Mesothelial cell of epicardium (in vitro differentiated cells): ENCODE measurements around the gene NEU2. TPM values are rescaled to one million over a fixed set of nuclear protein-coding genes. Genes with fewer than 3 reads are reported as not detected.

Source experiments
- DNase-seq, 2 experiments: peaks; one replicate each; pipeline ENCODE4 v3.0.0; 2021; ENCODE audit warnings: low spot score in 2 of 2; ENCODE audit not compliant: unreplicated experiment in 2 of 2
- H3K27ac Mint-ChIP-seq: 2 replicates; pipeline ENCODE4 v1.8.0; 2021; ENCODE audit warnings: mixed read lengths
- H3K27me3 Mint-ChIP-seq: 2 replicates; pipeline ENCODE4 v1.8.0; 2021; ENCODE audit warnings: low read depth, mixed read lengths
- H3K36me3 Mint-ChIP-seq: 2 replicates; pipeline ENCODE4 v1.8.0; 2021; ENCODE audit warnings: mixed read lengths
- H3K4me1 Mint-ChIP-seq: 2 replicates; pipeline ENCODE4 v1.8.0; 2021; ENCODE audit warnings: mixed read lengths
- H3K4me3 Mint-ChIP-seq: 2 replicates; pipeline ENCODE4 v1.8.0; 2021; ENCODE audit warnings: mild to moderate bottlenecking, moderate library complexity, mixed read lengths
- H3K9me3 Mint-ChIP-seq: 2 replicates; pipeline ENCODE4 v1.8.0; 2021; ENCODE audit warnings: mixed read lengths
- CTCF ChIP-seq: fragments of 200-600 bp; sonication (generic); IDR thresholded peaks from one replicate; pipeline ENCODE4 v1.5.0; 2021; ENCODE audit warnings: antibody characterized with exemption; ENCODE audit not compliant: unreplicated experiment
- total RNA-seq: library from RNA; stranded (reverse); gene quantifications from 3 replicates; pipeline ENCODE4 v1.2.1, GENCODE V29; 2021

The NEU2 gene
- total RNA-seq, 1 donor from 2014 or later = not detected

GRCh38 chr2:233000886-233001750 lies 31.4 kb upstream of the NEU2 start:
- Mint-ChIP-seq H3K4me3 (no peak overlapping the region), H3K36me3 (no peaks in the 10 kb centered on the region), H3K27me3 (peaks cover 4% of the 10 kb centered on the region), H3K4me1 (no peaks in the 10 kb centered on the region), H3K9me3 (no peaks in the 10 kb centered on the region), H3K27ac (no peak overlapping the region)
- peak in 1 of 2 experiments; percentile 26 for DNase-seq
- no peak for TF ChIP-seq CTCF

GRCh38 chr2:233002829-233003657 lies 29.4 kb upstream of the NEU2 start:
- Mint-ChIP-seq H3K4me1 (no peaks in the 10 kb centered on the region), H3K4me3 (no peak overlapping the region), H3K9me3 (no peaks in the 10 kb centered on the region), H3K27ac (no peak overlapping the region), H3K36me3 (no peaks in the 10 kb centered on the region), H3K27me3 (peaks cover 4% of the 10 kb centered on the region)
- DNase-seq = peak in 1 of 2 experiments; percentile 28
- no peak for TF ChIP-seq CTCF

GRCh38 chr2:233003658-233004555 lies 28.6 kb upstream of the NEU2 start:
- DNase-seq = peak in 1 of 2 experiments; percentile 33
- Mint-ChIP-seq H3K27ac (no peak overlapping the region), H3K4me3 (no peak overlapping the region), H3K4me1 (no peaks in the 10 kb centered on the region), H3K36me3 (no peaks in the 10 kb centered on the region), H3K27me3 (peaks cover 4% of the 10 kb centered on the region), H3K9me3 (no peaks in the 10 kb centered on the region)
- no peak for TF ChIP-seq CTCF

GRCh38 chr2:233005096-233005495 lies 27.4 kb upstream of the NEU2 start:
- H3K36me3 Mint-ChIP-seq = no peaks in the 10 kb centered on the region
- H3K4me3 Mint-ChIP-seq = no peak overlapping the region
- H3K9me3 Mint-ChIP-seq = no peaks in the 10 kb centered on the region
- peaks cover 4% of the 10 kb centered on the region for H3K27me3 Mint-ChIP-seq
- no peak overlapping the region for H3K27ac Mint-ChIP-seq
- no peak for TF ChIP-seq CTCF
- no peaks in the 10 kb centered on the region for H3K4me1 Mint-ChIP-seq
- peak in 1 of 2 experiments; percentile 32 for DNase-seq

GRCh38 chr2:233006648-233007047 lies 25.8 kb upstream of the NEU2 start:
- Mint-ChIP-seq H3K36me3 (no peaks in the 10 kb centered on the region), H3K4me1 (peaks cover under 1% of the 10 kb centered on the region), H3K27me3 (peaks cover 4% of the 10 kb centered on the region), H3K27ac (no peak overlapping the region), H3K9me3 (no peaks in the 10 kb centered on the region), H3K4me3 (no peak overlapping the region)
- no peak for TF ChIP-seq CTCF
- DNase-seq = no peak
